ENCODE results near the gene BTBD7. TPM values are rescaled to one million over a fixed set of nuclear protein-coding genes. Genes with fewer than 3 reads are reported as not detected.

The BTBD7 gene
- total and polyA plus RNA-seq, 2 of the 4 experiments (the other 2 are of a cell fraction): 11.9 to 30.5 TPM

DNA sequence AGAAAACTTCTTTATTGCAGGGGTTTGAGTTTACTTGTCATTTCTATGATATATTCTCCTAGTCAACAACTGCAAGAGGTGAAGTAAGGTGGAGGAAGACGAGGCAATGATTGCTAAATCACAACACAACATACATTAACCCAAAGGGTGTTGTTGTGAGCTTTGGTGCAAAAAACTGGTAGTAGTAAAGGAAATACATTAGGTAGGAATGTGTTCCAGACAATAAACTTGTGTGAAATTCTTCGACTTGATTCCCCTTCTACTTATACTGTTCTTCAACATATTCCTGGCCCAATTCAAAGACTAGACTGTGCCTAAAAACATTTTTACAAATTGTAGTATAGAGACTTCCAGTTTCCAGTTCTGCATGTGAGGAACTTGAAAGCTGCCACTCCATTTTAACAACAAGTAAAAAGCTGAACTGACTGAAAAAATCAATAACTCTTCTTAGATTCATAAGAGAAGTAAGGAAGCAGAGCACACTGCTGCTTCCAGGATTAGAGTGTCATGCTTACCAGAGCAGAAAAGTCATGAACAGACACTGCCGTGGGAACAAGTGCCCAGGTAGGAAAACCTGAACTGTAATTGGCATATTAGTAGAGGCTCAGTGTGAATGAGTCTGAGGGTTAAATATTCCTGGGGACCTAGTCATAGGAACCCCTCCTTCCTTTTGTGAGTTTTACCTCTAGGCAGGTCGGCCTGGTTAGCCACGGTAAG is 36.3 kb upstream of the BTBD7 start:
- Histone ChIP-seq H3K9me1 (ENCODE audit: insufficient read depth, low read length) (no peaks in the 10 kb centered on the region), H2AK9ac (replicated peaks; ENCODE audit: low read depth, low read length, poor library complexity) (no peak overlapping the region), H3K9me3 (ENCODE audit: control insufficient read depth, insufficient read depth, low read length) (no peaks in the 10 kb centered on the region), H3K56ac (ENCODE audit: extremely low read depth, insufficient read depth, low read length) (no peak overlapping the region), H2BK15ac (ENCODE audit: low read depth, low read length) (no peak overlapping the region), H2BK20ac (ENCODE audit: low read depth, low read length) (no peak overlapping the region), H3K9ac (ENCODE audit: low read depth, low read length) (no peak overlapping the region), H3K79me1 (ENCODE audit: low read depth in 1 of 2, low read length in 2 of 2) (no peaks in the 10 kb centered on the region), H4K8ac (ENCODE audit: low read depth in 2 of 2, low read length in 2 of 2) (no peak overlapping the region), H4K91ac (ENCODE audit: insufficient read depth, low read depth, low read length) (no peak overlapping the region), H3K14ac (replicated peaks; ENCODE audit: low read depth, low read length) (no peak overlapping the region), H2BK5ac (ENCODE audit: low read depth, low read length, poor library complexity, severe bottlenecking) (no peak overlapping the region), H3K4me1 (ENCODE audit: control insufficient read depth, insufficient read depth, low read length) (no peaks in the 10 kb centered on the region), H4K20me1 (ENCODE audit: insufficient read depth, low read length) (no peaks in the 10 kb centered on the region), H4K5ac (ENCODE audit: low read depth, low read length) (no peak overlapping the region), H3K36me3 (ENCODE audit: control insufficient read depth, insufficient read depth, low read length) (no peaks in the 10 kb centered on the region), H3K27me3 (ENCODE audit: control insufficient read depth, insufficient read depth, low read length) (no peaks in the 10 kb centered on the region), H2BK120ac (ENCODE audit: low read depth, low read length) (no peak overlapping the region), H2AK5ac (ENCODE audit: low read depth, low read length) (no peak overlapping the region), H3K27ac (ENCODE audit: insufficient read depth, low read length) (no peak overlapping the region), H2AFZ (replicated peaks; ENCODE audit: low read length, poor library complexity) (no peak overlapping the region), H3K18ac (ENCODE audit: low read depth, low read length) (no peak overlapping the region), H3K4me2 (ENCODE audit: low read depth, low read length) (no peak overlapping the region), H3K4me3 (ENCODE audit: insufficient read depth, low read depth, low read length) (no peak overlapping the region), H3K4ac (ENCODE audit: low read depth, low read length) (no peak overlapping the region), H3K23ac (ENCODE audit: low read depth, low read length) (no peak overlapping the region)
- 40% methylated on average over 1 of the region's 5 CpGs; no CpG with 5 or more reads in 1 of the 2 experiments for WGBS, 2 experiments (ENCODE audit: extremely low coverage in 2 of 2, insufficient read length in 1 of 2)
- ChIA-PET POLR2A (ENCODE audit: unreplicated experiment) (no interaction called here), CTCF (no interaction called here)
- no peak for DNase-seq
- TF ChIP-seq CHD1 (IDR thresholded peaks at IDR 0.05; ENCODE audit: low read depth, low read length) (no peak), MAZ (IDR thresholded peaks at IDR 0.05; ENCODE audit: borderline replicate concordance, low read depth, low read length) (no peak), RCOR1 (IDR thresholded peaks at IDR 0.05; ENCODE audit: insufficient replicate concordance, low read length) (no peak), NFE2L2 (IDR thresholded peaks at IDR 0.05; ENCODE audit: low read depth, low read length) (no peak), MXI1 (IDR thresholded peaks at IDR 0.05; ENCODE audit: borderline replicate concordance, low read depth, low read length) (no peak), CEBPB (IDR thresholded peaks at IDR 0.05; ENCODE audit: low read depth, low read length) (no peak), MAFK (IDR thresholded peaks at IDR 0.05; ENCODE audit: low read depth, low read length) (no peak), SMC3 (IDR thresholded peaks at IDR 0.05; ENCODE audit: low read depth, low read length) (no peak), RAD21 (IDR thresholded peaks at IDR 0.05; ENCODE audit: low read length) (no peak), RFX5 (IDR thresholded peaks at IDR 0.05; ENCODE audit: low read depth, low read length) (no peak), POLR2A (IDR thresholded peaks at IDR 0.05; ENCODE audit: low read depth, low read length) (no peak), BHLHE40 (IDR thresholded peaks at IDR 0.05; ENCODE audit: low read depth, low read length) (no peak), FOS (IDR thresholded peaks at IDR 0.05; ENCODE audit: low read depth, low read length) (no peak)
- TF ChIP-seq, protein P1, sequence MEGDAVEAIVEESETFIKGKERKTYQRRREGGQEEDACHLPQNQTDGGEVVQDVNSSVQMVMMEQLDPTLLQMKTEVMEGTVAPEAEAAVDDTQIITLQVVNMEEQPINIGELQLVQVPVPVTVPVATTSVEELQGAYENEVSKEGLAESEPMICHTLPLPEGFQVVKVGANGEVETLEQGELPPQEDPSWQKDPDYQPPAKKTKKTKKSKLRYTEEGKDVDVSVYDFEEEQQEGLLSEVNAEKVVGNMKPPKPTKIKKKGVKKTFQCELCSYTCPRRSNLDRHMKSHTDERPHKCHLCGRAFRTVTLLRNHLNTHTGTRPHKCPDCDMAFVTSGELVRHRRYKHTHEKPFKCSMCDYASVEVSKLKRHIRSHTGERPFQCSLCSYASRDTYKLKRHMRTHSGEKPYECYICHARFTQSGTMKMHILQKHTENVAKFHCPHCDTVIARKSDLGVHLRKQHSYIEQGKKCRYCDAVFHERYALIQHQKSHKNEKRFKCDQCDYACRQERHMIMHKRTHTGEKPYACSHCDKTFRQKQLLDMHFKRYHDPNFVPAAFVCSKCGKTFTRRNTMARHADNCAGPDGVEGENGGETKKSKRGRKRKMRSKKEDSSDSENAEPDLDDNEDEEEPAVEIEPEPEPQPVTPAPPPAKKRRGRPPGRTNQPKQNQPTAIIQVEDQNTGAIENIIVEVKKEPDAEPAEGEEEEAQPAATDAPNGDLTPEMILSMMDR (conservative IDR thresholded peaks at IDR 0.05; ENCODE audit: low read depth, low read length): no peak
- TF ChIP-seq, protein P2, sequence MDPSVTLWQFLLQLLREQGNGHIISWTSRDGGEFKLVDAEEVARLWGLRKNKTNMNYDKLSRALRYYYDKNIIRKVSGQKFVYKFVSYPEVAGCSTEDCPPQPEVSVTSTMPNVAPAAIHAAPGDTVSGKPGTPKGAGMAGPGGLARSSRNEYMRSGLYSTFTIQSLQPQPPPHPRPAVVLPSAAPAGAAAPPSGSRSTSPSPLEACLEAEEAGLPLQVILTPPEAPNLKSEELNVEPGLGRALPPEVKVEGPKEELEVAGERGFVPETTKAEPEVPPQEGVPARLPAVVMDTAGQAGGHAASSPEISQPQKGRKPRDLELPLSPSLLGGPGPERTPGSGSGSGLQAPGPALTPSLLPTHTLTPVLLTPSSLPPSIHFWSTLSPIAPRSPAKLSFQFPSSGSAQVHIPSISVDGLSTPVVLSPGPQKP (IDR thresholded peaks at IDR 0.05; ENCODE audit: borderline replicate concordance, low read depth, low read length): no peak
- TF ChIP-seq, protein P3, sequence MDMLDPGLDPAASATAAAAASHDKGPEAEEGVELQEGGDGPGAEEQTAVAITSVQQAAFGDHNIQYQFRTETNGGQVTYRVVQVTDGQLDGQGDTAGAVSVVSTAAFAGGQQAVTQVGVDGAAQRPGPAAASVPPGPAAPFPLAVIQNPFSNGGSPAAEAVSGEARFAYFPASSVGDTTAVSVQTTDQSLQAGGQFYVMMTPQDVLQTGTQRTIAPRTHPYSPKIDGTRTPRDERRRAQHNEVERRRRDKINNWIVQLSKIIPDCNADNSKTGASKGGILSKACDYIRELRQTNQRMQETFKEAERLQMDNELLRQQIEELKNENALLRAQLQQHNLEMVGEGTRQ (IDR thresholded peaks at IDR 0.05; ENCODE audit: low read depth, low read length): no peak
- intact Hi-C loops (cut with micrococcal nuclease) (no loop called here), dilution Hi-C loops (cut with HindIII; ENCODE audit: low sequenced_read_pairs, unreplicated experiment) (no loop called here), in situ Hi-C loops (cut with MboI; ENCODE audit: low sequenced_read_pairs) (no loop called here)
- ATAC-seq (ENCODE audit: low read depth): no peak
- no TSS peak for BruUV-seq (replicated peaks)

Data from IMR-90 (cell line).